T-helper 17 cell (primary cell): ENCODE measurements around the gene SIRT5. TPM values are rescaled to one million over a fixed set of nuclear protein-coding genes. Genes with fewer than 3 reads are reported as not detected.

Source experiments
- ATAC-seq: fragments of 150-1000 bp; cut with Tn5 transposase; 2 replicates; pipeline ENCODE4 v1.10.0; 2021; ENCODE audit warnings: mild to moderate bottlenecking, moderate library complexity
- DNase-seq, 3 donors: peaks; one replicate each; pipeline versions ENCODE4 v3.0.0 to v3.0.0-alpha.2; 2020 to 2021
- H3K9me3 ChIP-seq: one replicate; pipeline ENCODE4 v1.7.0; 2013; ENCODE audit warnings: low read length, mild to moderate bottlenecking; ENCODE audit not compliant: control insufficient read depth, poor library complexity, severe bottlenecking
- H3K27ac Mint-ChIP-seq: one replicate; pipeline ENCODE4 v1.8.0; 2022; ENCODE audit warnings: mild to moderate bottlenecking, moderate library complexity, mixed read lengths
- H3K27me3 Mint-ChIP-seq: one replicate; pipeline ENCODE4 v1.8.0; 2022; ENCODE audit warnings: mixed read lengths
- H3K36me3 Mint-ChIP-seq: one replicate; pipeline ENCODE4 v1.8.0; 2022; ENCODE audit warnings: low read depth, mixed read lengths
- H3K4me1 Mint-ChIP-seq: one replicate; pipeline ENCODE4 v1.8.0; 2022; ENCODE audit warnings: mild to moderate bottlenecking, mixed read lengths
- H3K4me3 Mint-ChIP-seq: one replicate; pipeline ENCODE4 v1.8.0; 2022; ENCODE audit warnings: mild to moderate bottlenecking, moderate library complexity, mixed read lengths
- total RNA-seq, 4 donors: library from RNA in 2 of 4; stranded (reverse) in 2 of 4; gene quantifications; one replicate each; pipeline ENCODE4 v1.2.3 and lab custom pipeline; 2022 to 2026

The SIRT5 gene
- total RNA-seq, 2 donors from 2014 or later: 11.7 to 11.9 TPM

DNA sequence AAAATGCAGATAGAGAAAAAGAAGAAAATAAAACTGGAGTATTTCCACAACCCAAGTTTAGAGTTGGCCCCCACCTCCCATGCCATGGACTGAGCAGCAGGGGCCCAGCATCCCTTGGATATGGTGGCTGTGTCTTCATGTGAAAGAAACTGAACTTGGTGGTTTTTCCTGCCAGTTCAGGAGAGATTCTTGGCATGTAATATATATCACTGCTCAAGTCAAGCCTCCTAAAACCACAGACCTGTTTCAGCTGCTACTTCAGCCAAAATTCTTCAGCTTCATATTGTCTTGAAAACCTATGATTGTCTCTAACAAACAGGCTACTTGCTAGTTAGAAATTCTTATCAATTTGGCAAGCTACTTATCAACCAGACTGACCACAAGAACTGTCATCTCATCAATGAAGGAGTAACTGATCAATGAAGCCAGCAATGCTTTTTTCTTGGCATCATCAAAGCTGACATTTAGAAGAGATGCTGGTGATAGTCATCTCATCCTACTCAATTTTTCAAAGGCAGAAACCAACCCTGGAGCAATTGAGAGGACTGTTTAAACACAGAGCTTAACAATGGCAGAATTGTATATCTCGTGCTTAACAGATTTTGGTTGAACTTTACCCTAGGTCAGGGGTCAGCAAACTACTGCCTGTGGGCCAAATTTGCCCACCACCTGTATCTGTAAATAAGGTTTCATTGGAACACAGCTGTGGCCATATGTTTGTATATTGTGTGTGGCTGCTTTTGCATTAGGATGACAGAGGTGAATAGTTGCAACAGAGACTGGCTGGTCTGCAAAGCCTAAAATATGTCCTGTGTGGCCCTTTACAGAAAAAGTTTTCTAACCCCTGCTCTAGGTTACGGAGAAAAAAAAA lies 30.4 kb downstream of the SIRT5 start:
- peaks cover 15% of the 10 kb centered on the region for H3K36me3 Mint-ChIP-seq
- no peak overlapping the region for H3K27ac Mint-ChIP-seq
- no peaks in the 10 kb centered on the region for H3K9me3 ChIP-seq
- no peaks in the 10 kb centered on the region for H3K27me3 Mint-ChIP-seq
- DNase-seq (no peak), ATAC-seq (no peak)
- H3K4me1 Mint-ChIP-seq: peaks cover 2% of the 10 kb centered on the region
- H3K4me3 Mint-ChIP-seq: no peak overlapping the region

GRCh38 chr6:13605634-13606033 lies 31.2 kb downstream of the SIRT5 start:
- peak overlapping the region; percentile 77 for H3K27ac Mint-ChIP-seq
- H3K4me1 Mint-ChIP-seq: peaks cover 4% of the 10 kb centered on the region
- DNase-seq: no peak
- H3K36me3 Mint-ChIP-seq: peaks cover 13% of the 10 kb centered on the region
- no peaks in the 10 kb centered on the region for H3K27me3 Mint-ChIP-seq
- H3K9me3 ChIP-seq: no peaks in the 10 kb centered on the region
- no peak for ATAC-seq
- H3K4me3 Mint-ChIP-seq: no peak overlapping the region

DNA sequence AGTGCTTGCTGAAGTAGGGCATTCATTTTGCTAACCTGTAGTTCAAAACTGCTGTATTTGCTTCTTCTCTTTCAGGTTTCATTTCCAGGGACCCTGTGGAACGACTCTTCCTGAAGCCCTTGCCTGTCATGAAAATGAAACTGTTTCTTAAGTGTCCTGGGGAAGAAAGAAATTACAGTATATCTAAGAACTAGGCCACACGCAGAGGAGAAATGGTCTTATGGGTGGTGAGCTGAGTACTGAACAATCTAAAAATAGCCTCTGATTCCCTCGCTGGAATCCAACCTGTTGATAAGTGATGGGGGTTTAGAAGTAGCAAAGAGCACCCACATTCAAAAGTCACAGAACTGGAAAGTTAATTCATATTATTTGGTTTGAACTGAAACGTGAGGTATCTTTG lies 37.3 kb downstream of the SIRT5 start:
- H3K27ac Mint-ChIP-seq: peak overlapping the region; percentile 81
- ATAC-seq (no peak), DNase-seq (no peak)
- H3K27me3 Mint-ChIP-seq: no peaks in the 10 kb centered on the region
- H3K36me3 Mint-ChIP-seq: peaks cover 5% of the 10 kb centered on the region
- no peaks in the 10 kb centered on the region for H3K9me3 ChIP-seq
- H3K4me3 Mint-ChIP-seq: peak overlapping the region; percentile 63
- H3K4me1 Mint-ChIP-seq: peaks cover 25% of the 10 kb centered on the region

GRCh38 chr6:13613029-13613594 lies 38.7 kb downstream of the SIRT5 start:
- no peak for DNase-seq
- no peak for ATAC-seq
- peaks cover 10% of the 10 kb centered on the region for H3K36me3 Mint-ChIP-seq
- H3K4me1 Mint-ChIP-seq: peaks cover 33% of the 10 kb centered on the region
- H3K27ac Mint-ChIP-seq: no peak overlapping the region
- H3K9me3 ChIP-seq: no peaks in the 10 kb centered on the region
- H3K27me3 Mint-ChIP-seq: no peaks in the 10 kb centered on the region
- H3K4me3 Mint-ChIP-seq: peak overlapping the region; percentile 21

- H3K27ac Mint-ChIP-seq: peak overlapping the region; percentile 95
- peak in 1 of 3 donors; percentile 19 for DNase-seq
- peaks cover 10% of the 10 kb centered on the region for H3K36me3 Mint-ChIP-seq
These were observed 39.9 kb downstream of the SIRT5 start for GRCh38 chr6:13614126-13614925.

GRCh38 chr6:13614926-13615791 lies 40.8 kb downstream of the SIRT5 start, which contains the start of gene NOL7:
NOL7 (plus strand) TSS chr6:13615335; CDS start chr6:13615359, 24 bp downstream.
- H3K4me1 Mint-ChIP-seq: peaks cover 35% of the 10 kb centered on the region

More at GRCh38 chr6:13614126-13614925, 39.9 kb downstream of the SIRT5 start:
- no peaks in the 10 kb centered on the region for H3K9me3 ChIP-seq
- peaks cover 35% of the 10 kb centered on the region for H3K4me1 Mint-ChIP-seq
- H3K4me3 Mint-ChIP-seq: peak overlapping the region; percentile 97
- ATAC-seq: peak; percentile 10
- H3K27me3 Mint-ChIP-seq: no peaks in the 10 kb centered on the region

GRCh38 chr6:13615792-13616120 lies 41.4 kb downstream of the SIRT5 start:
- peaks cover 33% of the 10 kb centered on the region for H3K4me1 Mint-ChIP-seq
- peak overlapping the region; percentile 95 for H3K27ac Mint-ChIP-seq
- DNase-seq: peak; percentile 13 to 41 (median 40)
- no peaks in the 10 kb centered on the region for H3K9me3 ChIP-seq
- peaks cover 10% of the 10 kb centered on the region for H3K36me3 Mint-ChIP-seq
- H3K27me3 Mint-ChIP-seq: no peaks in the 10 kb centered on the region
- peak overlapping the region; percentile 97 for H3K4me3 Mint-ChIP-seq
- peak; percentile 24 for ATAC-seq

More at GRCh38 chr6:13614926-13615791, 40.8 kb downstream of the SIRT5 start, which contains the start of gene NOL7:
- H3K9me3 ChIP-seq: no peaks in the 10 kb centered on the region
- Mint-ChIP-seq H3K27me3 (no peaks in the 10 kb centered on the region), H3K4me3 (peak within 1 kb of the TSS; percentile 97), H3K27ac (peak within 1 kb of the TSS; percentile 95), H3K36me3 (peaks cover 10% of the 10 kb centered on the region)
- peak; percentile 97 to 99 (median 98) for DNase-seq
- ATAC-seq: peak; percentile 94

- Mint-ChIP-seq H3K4me3 (peak overlapping the region; percentile 97), H3K27me3 (no peaks in the 10 kb centered on the region), H3K4me1 (peaks cover 25% of the 10 kb centered on the region), H3K36me3 (peaks cover 10% of the 10 kb centered on the region), H3K27ac (peak overlapping the region; percentile 95)
- DNase-seq (no peak), ATAC-seq (no peak)
- no peaks in the 10 kb centered on the region for H3K9me3 ChIP-seq
These were observed 42.7 kb downstream of the SIRT5 start for GRCh38 chr6:13617066-13617465.

GRCh38 chr6:13624871-13625288 lies 50.5 kb downstream of the SIRT5 start:
- peak overlapping the region; percentile 59 for H3K27ac Mint-ChIP-seq
- no peak overlapping the region for H3K4me3 Mint-ChIP-seq
- peaks cover 15% of the 10 kb centered on the region for H3K4me1 Mint-ChIP-seq
- DNase-seq (no peak), ATAC-seq (peak; percentile 88)
- H3K36me3 Mint-ChIP-seq: peaks cover 13% of the 10 kb centered on the region
- no peaks in the 10 kb centered on the region for H3K27me3 Mint-ChIP-seq
- no peaks in the 10 kb centered on the region for H3K9me3 ChIP-seq

- Mint-ChIP-seq H3K27me3 (no peaks in the 10 kb centered on the region), H3K36me3 (peaks cover 10% of the 10 kb centered on the region), H3K27ac (peak overlapping the region; percentile 83), H3K4me3 (no peak overlapping the region), H3K4me1 (peaks cover 11% of the 10 kb centered on the region)
- ATAC-seq (no peak), DNase-seq (no peak)
- no peaks in the 10 kb centered on the region for H3K9me3 ChIP-seq
These were observed 55.2 kb downstream of the SIRT5 start for GRCh38 chr6:13629459-13630116.

DNA sequence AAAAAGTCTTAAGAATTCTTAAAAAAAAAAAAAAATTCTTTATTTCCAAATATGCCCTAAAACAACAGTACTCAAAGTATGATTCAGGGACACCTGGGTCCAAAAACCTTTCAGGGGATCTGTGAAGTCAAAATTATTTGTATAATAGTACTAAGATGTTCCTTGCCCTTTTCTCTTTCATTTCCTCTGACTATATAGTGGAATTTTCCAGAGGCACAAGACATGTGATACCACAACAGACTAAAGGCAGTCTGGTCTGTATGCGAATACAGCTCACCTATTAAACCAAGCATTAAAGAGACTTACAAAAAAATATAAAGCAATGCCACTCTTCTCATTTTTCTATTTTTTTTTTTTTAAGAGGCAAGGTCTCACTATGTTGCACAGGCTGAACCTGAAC lies 56.1 kb downstream of the SIRT5 start:
- no peaks in the 10 kb centered on the region for H3K9me3 ChIP-seq
- Mint-ChIP-seq H3K27ac (peak overlapping the region; percentile 29), H3K4me3 (no peak overlapping the region), H3K4me1 (peaks cover 7% of the 10 kb centered on the region), H3K36me3 (peaks cover 6% of the 10 kb centered on the region), H3K27me3 (no peaks in the 10 kb centered on the region)
- DNase-seq: no peak
- no peak for ATAC-seq

- Mint-ChIP-seq H3K36me3 (peaks cover 9% of the 10 kb centered on the region), H3K27ac (no peak overlapping the region), H3K4me3 (no peak overlapping the region), H3K4me1 (peaks cover 21% of the 10 kb centered on the region), H3K27me3 (no peaks in the 10 kb centered on the region)
- DNase-seq: no peak
- no peak for ATAC-seq
- no peaks in the 10 kb centered on the region for H3K9me3 ChIP-seq
These were observed 58.9 kb downstream of the SIRT5 start for GRCh38 chr6:13633343-13633742.
